ENCODE results near the gene SH3BP5.

- TF ChIP-seq CREB1 (IDR thresholded peaks at IDR 0.05; ENCODE audit: low read depth) (no peak), YY1 (IDR thresholded peaks at IDR 0.05; ENCODE audit: low read depth) (no peak), MAX (IDR thresholded peaks at IDR 0.05) (no peak), REST (IDR thresholded peaks at IDR 0.05; ENCODE audit: low read depth) (no peak), USF1 (IDR thresholded peaks at IDR 0.05) (no peak), EP300 (IDR thresholded peaks at IDR 0.05; ENCODE audit: borderline replicate concordance) (no peak), TEAD4 (IDR thresholded peaks at IDR 0.05) (no peak), ZBTB7A (IDR thresholded peaks at IDR 0.05; ENCODE audit: low read depth) (no peak), TAF1 (IDR thresholded peaks at IDR 0.05; ENCODE audit: low read depth) (no peak), TCF12 (IDR thresholded peaks at IDR 0.05; ENCODE audit: low read depth) (no peak)
Observed at GRCh38 chr3:15214758-15215157, 117.6 kb downstream of the SH3BP5 start.

Data from Ishikawa (cell line).